Ishikawa (cell line): ENCODE results near the gene PXT1.

Experiments used
- CEBPB ChIP-seq: IDR thresholded peaks from 2 replicates; pipeline ENCODE4 v1.6.1; 2012
- CREB1 ChIP-seq: IDR thresholded peaks from 2 replicates; pipeline ENCODE4 v1.6.1; 2012; ENCODE audit warnings: low read depth
- EGR1 ChIP-seq: IDR thresholded peaks from 2 replicates; pipeline ENCODE4 v1.6.1; 2012
- EP300 ChIP-seq: IDR thresholded peaks from 2 replicates; pipeline ENCODE4 v1.6.1; 2012; ENCODE audit warnings: borderline replicate concordance
- FOXM1 ChIP-seq: IDR thresholded peaks from 2 replicates; pipeline ENCODE4 v1.6.1; 2012; ENCODE audit warnings: low read depth, borderline replicate concordance
- NFIC ChIP-seq: IDR thresholded peaks from 2 replicates; pipeline ENCODE4 v1.6.1; 2012
- RAD21 ChIP-seq: IDR thresholded peaks from 2 replicates; pipeline ENCODE4 v1.6.1; 2012; ENCODE audit warnings: low read depth
- REST ChIP-seq: IDR thresholded peaks from 2 replicates; pipeline ENCODE4 v1.6.1; 2012; ENCODE audit warnings: low read depth, mild to moderate bottlenecking
- TAF1 ChIP-seq: IDR thresholded peaks from 2 replicates; pipeline ENCODE4 v1.6.1; 2012; ENCODE audit warnings: low read depth, mild to moderate bottlenecking
- TCF12 ChIP-seq: IDR thresholded peaks from 2 replicates; pipeline ENCODE4 v1.6.1; 2012; ENCODE audit warnings: low read depth
- TEAD4 ChIP-seq: IDR thresholded peaks from 2 replicates; pipeline ENCODE4 v1.6.1; 2012
- YY1 ChIP-seq: IDR thresholded peaks from 2 replicates; pipeline ENCODE4 v1.6.1; 2012; ENCODE audit warnings: low read depth
- ZBTB7A ChIP-seq: IDR thresholded peaks from 2 replicates; pipeline ENCODE4 v1.6.1; 2012; ENCODE audit warnings: low read depth
- TF ChIP-seq, protein P1 (sequence below): IDR thresholded peaks from 2 replicates; pipeline ENCODE4 v1.6.1; 2012
- TF ChIP-seq, protein P2 (sequence below): IDR thresholded peaks from 2 replicates; pipeline ENCODE4 v1.6.1; 2012

PXT1 gene

GRCh38 chr6:36349240-36349639 is 93.4 kb downstream of the PXT1 start:
- TF ChIP-seq, protein P1, sequence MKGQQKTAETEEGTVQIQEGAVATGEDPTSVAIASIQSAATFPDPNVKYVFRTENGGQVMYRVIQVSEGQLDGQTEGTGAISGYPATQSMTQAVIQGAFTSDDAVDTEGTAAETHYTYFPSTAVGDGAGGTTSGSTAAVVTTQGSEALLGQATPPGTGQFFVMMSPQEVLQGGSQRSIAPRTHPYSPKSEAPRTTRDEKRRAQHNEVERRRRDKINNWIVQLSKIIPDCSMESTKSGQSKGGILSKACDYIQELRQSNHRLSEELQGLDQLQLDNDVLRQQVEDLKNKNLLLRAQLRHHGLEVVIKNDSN: peak; percentile 37; the same call in 1 of the 2 replicates
- TF ChIP-seq YY1: no peak

GRCh38 chr6:36347621-36348020 is 95.0 kb downstream of the PXT1 start:
- TF ChIP-seq CREB1 (no peak), REST (no peak), RAD21 (no peak), FOXM1 (no peak), TEAD4 (no peak), TCF12 (no peak), CEBPB (no peak), ZBTB7A (no peak), EP300 (no peak), TAF1 (no peak), EGR1 (no peak), NFIC (no peak), YY1 (no peak)
- TF ChIP-seq, protein P1: no peak
- TF ChIP-seq, protein P2, sequence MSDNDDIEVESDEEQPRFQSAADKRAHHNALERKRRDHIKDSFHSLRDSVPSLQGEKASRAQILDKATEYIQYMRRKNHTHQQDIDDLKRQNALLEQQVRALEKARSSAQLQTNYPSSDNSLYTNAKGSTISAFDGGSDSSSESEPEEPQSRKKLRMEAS: no peak

DNA sequence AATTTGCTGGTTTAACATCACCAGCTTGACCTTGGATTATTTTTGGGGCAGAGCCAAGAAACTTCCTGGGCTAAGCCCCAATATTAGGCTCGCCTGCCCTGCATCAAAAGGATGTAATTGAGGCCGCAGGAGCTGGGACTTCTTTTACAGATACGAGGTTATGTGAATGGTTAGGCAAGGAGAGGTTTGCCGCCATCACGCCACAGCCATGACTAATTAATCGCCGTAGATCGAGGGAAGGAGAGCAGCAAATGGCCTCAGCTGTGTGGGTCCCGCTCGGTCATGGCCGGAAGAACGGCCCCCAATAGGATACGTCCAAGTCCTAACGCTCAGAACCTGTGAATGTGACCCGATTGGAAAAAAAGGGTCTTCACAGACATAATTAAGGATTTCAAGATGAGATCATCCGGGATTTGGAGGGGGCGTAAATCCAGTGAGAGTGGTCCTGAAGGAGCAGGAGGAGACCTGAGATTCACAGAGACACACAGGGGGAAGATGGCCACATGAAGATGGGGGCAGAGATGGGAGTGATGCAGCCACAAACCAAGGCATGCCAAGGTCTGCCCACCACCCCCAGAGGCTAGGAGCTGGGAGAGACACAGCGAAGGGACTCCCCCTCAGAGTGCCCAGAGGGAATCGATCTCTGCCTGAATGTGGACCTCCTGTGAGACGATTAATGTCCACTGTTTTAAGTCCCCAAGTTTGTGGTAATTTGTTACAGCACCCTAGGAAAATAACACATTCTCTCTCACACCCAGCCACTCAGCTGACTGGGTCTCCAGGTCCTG is 96.0 kb downstream of the PXT1 start:
- TF ChIP-seq, protein P2: 0 out of 2 replicates have a peak, but pooled peaks have one; percentile 5
- TF ChIP-seq ZBTB7A: no peak

DNA sequence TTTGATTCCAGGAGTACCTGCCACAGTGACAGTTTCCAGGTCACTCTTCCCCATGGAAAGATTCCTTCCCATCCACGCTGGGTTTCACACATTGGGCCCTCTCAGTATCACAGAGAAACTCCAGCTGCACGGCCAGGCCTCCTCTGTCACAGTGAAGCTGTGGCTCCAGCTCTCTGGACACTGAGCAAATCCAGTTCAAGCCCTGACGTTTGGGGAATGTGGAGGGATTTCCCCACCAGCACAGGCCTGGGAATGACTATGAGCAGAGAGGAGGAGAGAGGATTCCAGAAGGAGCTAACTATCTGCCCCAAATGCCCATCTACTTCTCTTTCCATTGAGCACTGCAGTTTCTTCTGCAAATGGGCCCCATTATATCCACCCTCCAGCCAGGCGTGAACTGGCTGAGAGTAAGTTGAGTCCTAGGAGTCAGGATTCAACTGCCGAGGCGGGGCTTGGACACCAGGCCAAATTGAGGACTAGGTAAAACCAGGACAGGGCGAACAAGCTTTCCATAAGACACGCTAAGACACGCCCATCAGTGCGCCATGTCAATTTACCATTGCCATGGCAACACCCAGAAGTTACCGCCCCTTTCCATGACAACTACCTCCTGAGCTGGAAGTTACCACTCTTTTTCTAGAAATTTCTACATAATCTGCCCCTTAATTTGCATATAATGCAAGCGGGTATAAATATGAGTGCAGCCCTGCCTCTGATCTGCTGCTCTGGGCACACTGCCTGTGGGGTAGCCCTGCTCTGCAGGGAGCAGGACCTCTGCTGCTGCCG is 96.8 kb downstream of the PXT1 start:
- TF ChIP-seq REST (no peak), YY1 (no peak)
- TF ChIP-seq, protein P2: 0 out of 2 replicates have a peak, but pooled peaks have one; percentile 11

DNA sequence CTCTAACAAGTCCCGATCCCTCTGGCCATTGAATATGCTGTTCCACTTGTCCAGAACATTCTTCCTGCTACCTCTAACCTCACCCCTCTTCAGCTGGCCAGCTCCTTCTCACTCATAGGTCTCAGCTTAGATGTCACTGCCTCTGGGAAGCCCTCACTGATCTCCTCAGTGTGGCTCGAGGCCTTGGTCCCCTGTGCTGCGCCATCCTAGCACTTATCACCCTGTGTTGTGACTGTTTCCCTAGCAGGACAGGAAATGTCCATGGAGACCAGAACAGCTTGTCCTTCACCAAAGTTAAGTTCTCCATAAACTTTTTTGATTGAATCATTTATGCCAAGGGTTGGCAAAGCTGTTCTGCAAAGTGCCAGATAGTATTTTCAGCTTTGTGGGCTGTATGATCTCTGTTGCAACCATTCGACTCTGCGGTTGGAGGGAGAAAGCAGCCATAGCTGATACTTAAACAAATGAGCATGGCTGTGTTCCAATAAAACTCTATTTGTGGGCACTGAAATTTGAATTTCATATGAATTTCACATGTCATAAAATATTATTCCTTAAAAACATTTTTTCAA is 99.5 kb downstream of the PXT1 start:
- TF ChIP-seq EGR1 (no peak), RAD21 (no peak), EP300 (no peak), REST (no peak), FOXM1 (no peak), CREB1 (no peak), NFIC (no peak), ZBTB7A (no peak)
- TF ChIP-seq, protein P2: no peak
